Mesenchymal stem cell (in vitro differentiated cells and primary cell): ENCODE measurements around the gene SLC25A19.

ENCODE experiments used
- DNase-seq: peaks from one replicate; pipeline ENCODE4 v3.0.0-alpha.2; 2013
- H2AFZ ChIP-seq: one replicate; pipeline ENCODE4 v1.6.1; 2013; ENCODE audit warnings: low read depth, mild to moderate bottlenecking, control low read depth, inconsistent platforms, low read length, moderate library complexity
- H2AK5ac ChIP-seq: 2 replicates; pipeline ENCODE4 v1.6.1; 2013; ENCODE audit warnings: low read length, moderate library complexity, mild to moderate bottlenecking, inconsistent platforms; ENCODE audit not compliant: severe bottlenecking
- H2BK120ac ChIP-seq: one replicate; pipeline ENCODE4 v1.6.1; 2013; ENCODE audit warnings: low read depth, mild to moderate bottlenecking, inconsistent platforms, low read length, moderate library complexity
- H2BK12ac ChIP-seq, 2 experiments: one replicate each; pipeline ENCODE4 v1.6.1; 2013; ENCODE audit warnings: inconsistent platforms in 2 of 2, low read length in 2 of 2, mild to moderate bottlenecking in 2 of 2, moderate library complexity in 2 of 2, control low read depth in 1 of 2
- H2BK15ac ChIP-seq: one replicate; pipeline ENCODE4 v1.6.1; 2013; ENCODE audit warnings: mild to moderate bottlenecking, low read depth, inconsistent platforms; ENCODE audit not compliant: poor library complexity, severe bottlenecking
- H2BK5ac ChIP-seq: 2 replicates; pipeline ENCODE4 v1.6.1; 2013; ENCODE audit warnings: low read depth, mild to moderate bottlenecking, low read length, control low read depth, inconsistent platforms; ENCODE audit not compliant: poor library complexity, severe bottlenecking
- H3K14ac ChIP-seq, 2 experiments: one replicate each; pipeline ENCODE4 v1.6.1; 2013; ENCODE audit warnings: inconsistent platforms in 2 of 2, low read length in 2 of 2, control low read depth in 1 of 2, mild to moderate bottlenecking in 1 of 2, moderate library complexity in 1 of 2
- H3K18ac ChIP-seq, 2 experiments: one replicate each; pipeline ENCODE4 v1.6.1; 2013; ENCODE audit warnings: inconsistent platforms in 2 of 2, low read length in 2 of 2, control low read depth in 1 of 2, low read depth in 1 of 2, mild to moderate bottlenecking in 1 of 2
- H3K23ac ChIP-seq, 2 experiments: one replicate each; pipeline ENCODE4 v1.6.1; 2013; ENCODE audit warnings: inconsistent platforms in 2 of 2, low read length in 2 of 2, mild to moderate bottlenecking in 2 of 2, moderate library complexity in 2 of 2, control low read depth in 1 of 2
- H3K27ac ChIP-seq: 2 replicates; pipeline ENCODE4 v1.5.1; 2013; ENCODE audit warnings: mild to moderate bottlenecking, moderate library complexity, low read length, control low read depth, inconsistent platforms; ENCODE audit not compliant: poor library complexity, severe bottlenecking
- H3K27me3 ChIP-seq, 2 experiments: 2 replicates each; pipeline versions ENCODE4 v1.6.1 to v1.7.0; 2013; ENCODE audit warnings: low read length in 2 of 2, mild to moderate bottlenecking in 2 of 2, moderate library complexity in 2 of 2, control low read depth in 1 of 2, inconsistent platforms in 1 of 2; ENCODE audit not compliant: control insufficient read depth in 1 of 2, insufficient read depth in 1 of 2
- H3K36me3 ChIP-seq, 2 experiments: 2 replicates each; pipeline versions ENCODE4 v1.6.1 to v1.7.0; 2013; ENCODE audit warnings: low read length in 2 of 2, control low read depth in 1 of 2, inconsistent platforms in 1 of 2, low read depth in 1 of 2, mild to moderate bottlenecking in 1 of 2; ENCODE audit not compliant: insufficient read depth in 2 of 2, control insufficient read depth in 1 of 2
- H3K4ac ChIP-seq, 2 experiments: one replicate each; pipeline ENCODE4 v1.6.1; 2013; ENCODE audit warnings: inconsistent platforms in 2 of 2, low read length in 2 of 2, mild to moderate bottlenecking in 2 of 2, moderate library complexity in 2 of 2, control low read depth in 1 of 2, low read depth in 1 of 2
- H3K4me1 ChIP-seq: 2 replicates; pipeline ENCODE4 v1.6.1; 2013; ENCODE audit warnings: low read depth, low read length, control low read depth; ENCODE audit not compliant: control insufficient read depth, insufficient read depth
- H3K4me2 ChIP-seq: 2 replicates; pipeline ENCODE4 v1.6.1; 2013; ENCODE audit warnings: low read length, mild to moderate bottlenecking, inconsistent platforms; ENCODE audit not compliant: poor library complexity, severe bottlenecking
- H3K4me3 ChIP-seq, 2 experiments: 2 replicates each; pipeline versions ENCODE4 v1.5.1 to v1.7.0; 2013; ENCODE audit warnings: low read length in 2 of 2, mild to moderate bottlenecking in 2 of 2, control low read depth in 1 of 2, low read depth in 1 of 2; ENCODE audit not compliant: insufficient read depth in 1 of 2
- H3K79me1 ChIP-seq: replicated peaks from 2 replicates; pipeline ENCODE4 v1.6.1; 2013; ENCODE audit warnings: mild to moderate bottlenecking, control low read depth, low read length, inconsistent platforms; ENCODE audit not compliant: poor library complexity, severe bottlenecking
- H3K9ac ChIP-seq: 2 replicates; pipeline ENCODE4 v1.7.0; 2013; ENCODE audit warnings: mild to moderate bottlenecking, low read length, moderate library complexity
- H3K9me3 ChIP-seq: 2 replicates; pipeline ENCODE4 v1.7.0; 2013; ENCODE audit warnings: mild to moderate bottlenecking, low read length; ENCODE audit not compliant: control insufficient read depth
- H4K8ac ChIP-seq: one replicate; pipeline ENCODE4 v1.6.1; 2013; ENCODE audit warnings: inconsistent platforms, mild to moderate bottlenecking, low read length, moderate library complexity
- H4K91ac ChIP-seq: one replicate; pipeline ENCODE4 v1.6.1; 2013; ENCODE audit warnings: mild to moderate bottlenecking, low read length, inconsistent platforms
- WGBS: methylation state at CpG from one replicate; pipeline ENCODE4 v1.1.7; 2013; ENCODE audit warnings: mixed read lengths; 5-methylcytosine and 5-hydroxymethylcytosine counted together

Gene SLC25A19

GRCh38 chr17:75227729-75228128 is 61.5 kb downstream of the SLC25A19 start:
- Histone ChIP-seq H3K23ac (no peak overlapping the region), H4K91ac (no peak overlapping the region), H3K9ac (peak overlapping the region; percentile 52), H3K4me2 (no peak overlapping the region), H2AFZ (no peak overlapping the region), H2BK120ac (no peak overlapping the region), H3K36me3 (peaks cover 62 to 71% of the 10 kb centered on the region in 2 experiments), H3K9me3 (no peaks in the 10 kb centered on the region), H4K8ac (no peak overlapping the region), H3K27me3 (no peaks in the 10 kb centered on the region), H3K4me3 (no peak overlapping the region), H3K14ac (no peak overlapping the region), H2BK12ac (no peak overlapping the region), H2BK15ac (no peak overlapping the region), H3K27ac (no peak overlapping the region), H3K4me1 (no peaks in the 10 kb centered on the region), H2AK5ac (no peak overlapping the region), H2BK5ac (no peak overlapping the region), H3K18ac (no peak overlapping the region), H3K4ac (no peak overlapping the region), H3K79me1 (peaks cover 24% of the 10 kb centered on the region)
- DNase-seq, result no peak
- 97% methylated on average over 3 of the region's 5 CpGs for WGBS

DNA sequence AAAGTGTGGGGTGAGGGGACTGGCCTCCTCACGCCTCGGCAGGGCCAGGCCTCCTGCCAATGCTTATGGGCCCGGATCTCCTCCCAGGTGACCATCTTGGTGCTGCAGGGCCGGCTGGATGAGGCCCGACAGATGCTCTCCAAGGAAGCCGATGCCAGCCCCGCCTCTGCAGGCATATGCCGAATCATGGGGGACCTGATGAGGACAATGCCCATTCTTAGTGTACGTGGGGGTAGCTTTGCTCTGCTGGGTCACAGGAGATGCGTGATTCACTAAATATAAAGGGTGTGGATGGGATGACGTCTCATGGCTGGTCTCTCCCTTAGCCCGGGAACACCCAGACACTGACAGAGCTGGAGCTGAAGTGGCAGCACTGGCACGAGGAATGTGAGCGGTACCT is 64.2 kb downstream of the SLC25A19 start:
- DNase-seq, result no peak
- no peak overlapping the region for H2AK5ac ChIP-seq
- H2BK120ac ChIP-seq, result no peak overlapping the region
- H2BK12ac ChIP-seq, result no peak overlapping the region
- WGBS, result 90% methylated on average over 14 of the region's 14 CpGs
- no peak overlapping the region for H3K4me2 ChIP-seq
- H4K91ac ChIP-seq, result no peak overlapping the region
- peaks cover 39 to 61% of the 10 kb centered on the region in 2 experiments for H3K36me3 ChIP-seq
- no peak overlapping the region for H3K4me3 ChIP-seq
- H3K79me1 ChIP-seq, result peaks cover 15% of the 10 kb centered on the region
- H3K4me1 ChIP-seq, result no peaks in the 10 kb centered on the region
- H3K4ac ChIP-seq, result no peak overlapping the region
- H3K18ac ChIP-seq, result no peak overlapping the region
- H2AFZ ChIP-seq, result no peak overlapping the region
- H3K23ac ChIP-seq, result no peak overlapping the region
- H2BK15ac ChIP-seq, result no peak overlapping the region
- no peak overlapping the region for H3K14ac ChIP-seq
- H3K27ac ChIP-seq, result no peak overlapping the region
- no peak overlapping the region for H2BK5ac ChIP-seq
- no peak overlapping the region for H4K8ac ChIP-seq
- no peaks in the 10 kb centered on the region for H3K9me3 ChIP-seq
- no peaks in the 10 kb centered on the region for H3K27me3 ChIP-seq
- no peak overlapping the region for H3K9ac ChIP-seq
